NB4 (cell line): ENCODE results near the gene ICE2.

Source experiments
- CTCF ChIP-seq: IDR thresholded peaks from one replicate; pipeline ENCODE4 v1.5.1; 2012; ENCODE audit warnings: low read depth, low read length
- MYC ChIP-seq: IDR thresholded peaks from 2 replicates; pipeline ENCODE4 v1.6.1; 2011; ENCODE audit warnings: low read depth, low read length
- POLR2A ChIP-seq: IDR thresholded peaks from 2 replicates; pipeline ENCODE4 v1.6.1; 2011; ENCODE audit warnings: mild to moderate bottlenecking; ENCODE audit not compliant: insufficient read length; ENCODE audit errors: extremely low read depth
- TF ChIP-seq, protein P1 (sequence below): IDR thresholded peaks from 2 replicates; pipeline ENCODE4 v1.6.1; 2011; ENCODE audit warnings: low read depth, low read length

DNA sequence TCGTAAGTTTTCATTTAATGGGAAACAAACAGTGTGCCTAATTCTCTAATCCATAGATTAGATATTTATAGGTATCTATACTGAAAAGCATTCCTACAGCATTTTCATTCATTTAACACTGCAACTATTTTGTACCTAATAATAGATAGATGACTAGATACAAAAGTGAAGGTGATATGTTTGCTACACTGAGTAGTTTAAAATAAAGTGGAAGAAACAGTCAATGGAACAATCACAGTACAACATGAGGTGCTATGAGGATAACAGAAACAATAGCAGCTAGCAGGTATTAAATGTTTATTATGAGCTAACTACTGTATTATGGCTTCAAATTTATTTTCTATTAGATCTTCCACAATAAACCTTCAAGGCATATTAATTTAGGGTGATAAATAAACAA lies 50.0 kb downstream of the ICE2 start:
- no peak for TF ChIP-seq POLR2A
- TF ChIP-seq CTCF, result no peak
- no peak for TF ChIP-seq MYC
- TF ChIP-seq, protein P1, sequence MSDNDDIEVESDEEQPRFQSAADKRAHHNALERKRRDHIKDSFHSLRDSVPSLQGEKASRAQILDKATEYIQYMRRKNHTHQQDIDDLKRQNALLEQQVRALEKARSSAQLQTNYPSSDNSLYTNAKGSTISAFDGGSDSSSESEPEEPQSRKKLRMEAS, result no peak
